Upper lobe of left lung (tissue), 4 donors: Measurements from ENCODE around the gene LIN52.

Source experiments
- CTCF ChIP-seq, 6 experiments: fragments of 450-650 bp in 4 of 6; fragments of 200-600 bp in 2 of 6; sonication (generic) in 2 of 6; IDR thresholded peaks; one replicate each; pipeline ENCODE4 v1.5.1; 2016 to 2019; ENCODE audit warnings: antibody characterized with exemption in 6 of 6
- EP300 ChIP-seq, 4 donors: sonication (generic); formaldehyde crosslinking; IDR thresholded peaks; one replicate each; pipeline ENCODE4 v1.5.1; 2017; ENCODE audit warnings: antibody characterized with exemption in 4 of 4, control low read depth in 2 of 4
- POLR2A ChIP-seq, 4 donors: fragments of 450-650 bp; IDR thresholded peaks; one replicate each; pipeline ENCODE4 v1.5.1; 2016 to 2017; ENCODE audit warnings: antibody characterized with exemption in 4 of 4, mild to moderate bottlenecking in 2 of 4
- POLR2AphosphoS5 ChIP-seq, 2 donors: sonication (generic); formaldehyde crosslinking; IDR thresholded peaks; one replicate each; pipeline ENCODE4 v1.5.1; 2017; ENCODE audit warnings: antibody characterized with exemption in 2 of 2

DNA sequence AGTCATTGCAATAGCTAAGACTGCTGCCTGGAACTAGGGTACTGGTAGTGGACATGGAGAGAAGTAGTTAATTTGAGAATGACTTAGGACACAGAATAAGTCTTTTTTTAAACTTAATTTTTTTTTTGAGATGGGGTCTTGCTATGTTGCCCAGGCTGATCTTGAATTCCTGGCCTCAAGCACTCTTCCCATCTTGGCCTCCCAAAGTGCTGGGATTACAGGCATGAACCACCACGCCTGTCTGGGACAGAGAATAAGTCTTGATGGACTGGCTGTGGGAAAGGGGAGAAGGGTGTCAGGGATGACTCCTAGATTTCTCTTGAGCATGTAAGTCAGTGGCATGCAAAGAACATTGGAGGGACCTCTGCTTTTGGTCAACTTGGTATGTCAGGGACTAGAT is 42.9 kb downstream of the LIN52 start:
- TF ChIP-seq POLR2A (IDR thresholded peaks at IDR 0.05) (no peak), CTCF (IDR thresholded peaks at IDR 0.05) (no peak), EP300 (IDR thresholded peaks at IDR 0.05) (no peak), POLR2AphosphoS5 (IDR thresholded peaks at IDR 0.05) (no peak)
